ENCODE results near the gene KCNK3. TPM values are rescaled to one million over a fixed set of nuclear protein-coding genes. Genes with fewer than 3 reads are reported as not detected.

Gene KCNK3
- total RNA-seq, 2 experiments from 2014 or later, result not detected

GRCh38 chr2:26682155-26682554 lies 10.4 kb upstream of the KCNK3 start:
- no peaks in the 10 kb centered on the region for H3K36me3 Mint-ChIP-seq (ENCODE audit: low read depth)
- no peak overlapping the region for H3K27ac Mint-ChIP-seq
- intact Hi-C loops (cut with micrococcal nuclease), result no loop called here
- H3K9me3 Mint-ChIP-seq, result no peaks in the 10 kb centered on the region
- DNase-seq, result no peak
- no peaks in the 10 kb centered on the region for H3K4me1 Mint-ChIP-seq (ENCODE audit: low read depth)
- peaks cover 23% of the 10 kb centered on the region for H3K27me3 Mint-ChIP-seq
- TF ChIP-seq CTCF (IDR thresholded peaks at IDR 0.05), result no peak
- ChIA-PET POLR2A (interaction anchor here (0.5 kb wide), 1 partner anchor 1783 kb away, joined by 3 read pairs; no protein-coding TSS in a partner anchor), CTCF (no interaction called here)
- H3K4me3 Mint-ChIP-seq, result no peak overlapping the region
- ATAC-seq, result no peak

- Mint-ChIP-seq H3K4me3 (no peak overlapping the region), H3K9me3 (no peaks in the 10 kb centered on the region), H3K27ac (no peak overlapping the region), H3K27me3 (peaks cover 24% of the 10 kb centered on the region), H3K4me1 (ENCODE audit: low read depth) (no peaks in the 10 kb centered on the region), H3K36me3 (ENCODE audit: low read depth) (no peaks in the 10 kb centered on the region)
- TF ChIP-seq CTCF (IDR thresholded peaks at IDR 0.05), result no peak
- DNase-seq (no peak), ATAC-seq (no peak)
- ChIA-PET POLR2A (no interaction called here), CTCF (no interaction called here)
- intact Hi-C loops (cut with micrococcal nuclease), result no loop called here
These were observed 8.9 kb upstream of the KCNK3 start for GRCh38 chr2:26683583-26683982.

- intact Hi-C loops (cut with micrococcal nuclease), result no loop called here
- Mint-ChIP-seq H3K27ac (no peak overlapping the region), H3K36me3 (ENCODE audit: low read depth) (no peaks in the 10 kb centered on the region), H3K4me3 (no peak overlapping the region), H3K9me3 (no peaks in the 10 kb centered on the region), H3K27me3 (peaks cover 26% of the 10 kb centered on the region), H3K4me1 (ENCODE audit: low read depth) (no peaks in the 10 kb centered on the region)
- CTCF ChIA-PET, result no interaction called here
- DNase-seq, result no peak
- TF ChIP-seq CTCF (IDR thresholded peaks at IDR 0.05), result no peak
- ATAC-seq, result no peak
- POLR2A ChIA-PET, result no interaction called here
These were observed 7.2 kb upstream of the KCNK3 start for GRCh38 chr2:26685341-26685740.

- DNase-seq (no peak), ATAC-seq (no peak)
- Mint-ChIP-seq H3K4me3 (no peak overlapping the region), H3K9me3 (no peaks in the 10 kb centered on the region), H3K4me1 (ENCODE audit: low read depth) (no peaks in the 10 kb centered on the region), H3K27me3 (peaks cover 28% of the 10 kb centered on the region), H3K27ac (no peak overlapping the region), H3K36me3 (ENCODE audit: low read depth) (no peaks in the 10 kb centered on the region)
- ChIA-PET CTCF (no interaction called here), POLR2A (no interaction called here)
- TF ChIP-seq CTCF (IDR thresholded peaks at IDR 0.05), result no peak
- intact Hi-C loops (cut with micrococcal nuclease), result no loop called here
These were observed 6.3 kb upstream of the KCNK3 start for GRCh38 chr2:26685989-26686839.

- ChIA-PET CTCF (no interaction called here), POLR2A (interaction anchor here (0.6 kb wide), 1 partner anchor 215 kb away, joined by 3 read pairs; no protein-coding TSS in a partner anchor)
- Mint-ChIP-seq H3K4me1 (ENCODE audit: low read depth) (no peaks in the 10 kb centered on the region), H3K27ac (no peak overlapping the region), H3K4me3 (no peak overlapping the region), H3K9me3 (no peaks in the 10 kb centered on the region), H3K36me3 (ENCODE audit: low read depth) (no peaks in the 10 kb centered on the region), H3K27me3 (peaks cover 32% of the 10 kb centered on the region)
- intact Hi-C loops (cut with micrococcal nuclease), result no loop called here
- DNase-seq (no peak), ATAC-seq (no peak)
- TF ChIP-seq CTCF (IDR thresholded peaks at IDR 0.05), result no peak
These were observed 5.2 kb upstream of the KCNK3 start for GRCh38 chr2:26687328-26687727.
